Transverse colon (tissue), 4 donors: Measurements from ENCODE around the gene DDX17.

Experiments
- CTCF ChIP-seq, 5 experiments: fragments of 200-600 bp in 3 of 5; fragments of 450-650 bp in 2 of 5; sonication (generic) in 3 of 5; IDR thresholded peaks; 1 replicate in 2 of 5; 2 replicates in 3 of 5; pipeline ENCODE4 v1.5.1; 2016 to 2017; ENCODE audit warnings: antibody characterized with exemption in 5 of 5, inconsistent platforms in 3 of 5, mild to moderate bottlenecking in 2 of 5, moderate library complexity in 1 of 5
- EP300 ChIP-seq: sonication (generic); formaldehyde crosslinking; IDR thresholded peaks from one replicate; pipeline ENCODE4 v1.6.1; 2017; ENCODE audit warnings: antibody characterized with exemption, low read depth
- POLR2AphosphoS5 ChIP-seq, 3 donors: sonication (generic); formaldehyde crosslinking; IDR thresholded peaks; one replicate each; pipeline ENCODE4 v1.6.1; 2016; ENCODE audit warnings: antibody characterized with exemption in 3 of 3

GRCh38 chr22:38494939-38495338, 11.2 kb downstream of the DDX17 start:
- TF ChIP-seq CTCF (IDR thresholded peaks at IDR 0.05) (peak in 1 of 5 experiments; percentile 24), POLR2AphosphoS5 (IDR thresholded peaks at IDR 0.05) (no peak), EP300 (no peak)
